Measurements from ENCODE around the gene AMOTL1. TPM values are rescaled to one million over a fixed set of nuclear protein-coding genes. Genes with fewer than 3 reads are reported as not detected.

Gene AMOTL1
- polyA plus RNA-seq, 1 donor from 2014 or later = 10.7 TPM

- Histone ChIP-seq H4K20me1 (ENCODE audit: insufficient read depth) (no peaks in the 10 kb centered on the region), H3K36me3 (ENCODE audit: insufficient read depth, low read length) (peaks cover 14% of the 10 kb centered on the region), H3K4me2 (ENCODE audit: low read length) (no peak overlapping the region), H3K27ac (ENCODE audit: low read length) (no peak overlapping the region), H3K9me3 (ENCODE audit: low read length) (no peaks in the 10 kb centered on the region), H3K79me2 (replicated peaks; ENCODE audit: insufficient read depth, low read length) (no peaks in the 10 kb centered on the region), H3F3A (ENCODE audit: insufficient read depth, low read length, poor library complexity, severe bottlenecking) (no peaks in the 10 kb centered on the region), H3K27me3 (ENCODE audit: insufficient read depth, low read depth, low read length) (no peaks in the 10 kb centered on the region), H2AFZ (ENCODE audit: low read depth, low read length) (no peak overlapping the region), H3K9me2 (ENCODE audit: insufficient read depth, low read length) (no peaks in the 10 kb centered on the region), H3K4me3 (ENCODE audit: low read length) (no peak overlapping the region), H3K9ac (ENCODE audit: low read length) (no peak overlapping the region)
- TF ChIP-seq RAD21 (conservative IDR thresholded peaks at IDR 0.05) (no peak), EP300 (conservative IDR thresholded peaks at IDR 0.05; ENCODE audit: poor library complexity, severe bottlenecking) (no peak), EZH2 (IDR thresholded peaks at IDR 0.05; ENCODE audit: borderline replicate concordance, insufficient read depth, low read length, poor library complexity, severe bottlenecking) (no peak), MXI1 (conservative IDR thresholded peaks at IDR 0.05; ENCODE audit: poor library complexity, severe bottlenecking) (no peak), CTCF (IDR thresholded peaks at IDR 0.05; ENCODE audit: poor library complexity, severe bottlenecking) (no peak), POLR2AphosphoS5 (IDR thresholded peaks at IDR 0.05) (no peak), TAF1 (IDR thresholded peaks at IDR 0.05; ENCODE audit: low read depth) (no peak), REST (IDR thresholded peaks at IDR 0.05; ENCODE audit: borderline replicate concordance) (no peak), SMC3 (conservative IDR thresholded peaks at IDR 0.05; ENCODE audit: poor library complexity) (no peak)
These were observed 62.8 kb downstream of the AMOTL1 start for GRCh38 chr11:94830722-94831510.

- no peaks in the 10 kb centered on the region for H3K27me3 ChIP-seq (ENCODE audit: insufficient read depth, low read depth, low read length)
- no peak for TF ChIP-seq CTCF (IDR thresholded peaks at IDR 0.05; ENCODE audit: poor library complexity, severe bottlenecking)
- TF ChIP-seq TAF1 (IDR thresholded peaks at IDR 0.05; ENCODE audit: low read depth) = no peak
- no peak for TF ChIP-seq POLR2AphosphoS5 (IDR thresholded peaks at IDR 0.05)
- TF ChIP-seq EZH2 (IDR thresholded peaks at IDR 0.05; ENCODE audit: borderline replicate concordance, insufficient read depth, low read length, poor library complexity, severe bottlenecking) = no peak
- TF ChIP-seq EP300 (conservative IDR thresholded peaks at IDR 0.05; ENCODE audit: poor library complexity, severe bottlenecking) = no peak
- no peak for TF ChIP-seq REST (IDR thresholded peaks at IDR 0.05; ENCODE audit: borderline replicate concordance)
- TF ChIP-seq RAD21 (conservative IDR thresholded peaks at IDR 0.05) = no peak
- TF ChIP-seq SMC3 (conservative IDR thresholded peaks at IDR 0.05; ENCODE audit: poor library complexity) = no peak
- no peak for TF ChIP-seq MXI1 (conservative IDR thresholded peaks at IDR 0.05; ENCODE audit: poor library complexity, severe bottlenecking)
- no peak overlapping the region for H3K4me3 ChIP-seq (ENCODE audit: low read length)
- no peaks in the 10 kb centered on the region for H3K9me3 ChIP-seq (ENCODE audit: low read length)
- H3K79me2 ChIP-seq (replicated peaks; ENCODE audit: insufficient read depth, low read length) = no peaks in the 10 kb centered on the region
- peaks cover 14% of the 10 kb centered on the region for H3K36me3 ChIP-seq (ENCODE audit: insufficient read depth, low read length)
- no peak overlapping the region for H3K27ac ChIP-seq (ENCODE audit: low read length)
- no peaks in the 10 kb centered on the region for H4K20me1 ChIP-seq (ENCODE audit: insufficient read depth)
- no peaks in the 10 kb centered on the region for H3K9me2 ChIP-seq (ENCODE audit: insufficient read depth, low read length)
- no peaks in the 10 kb centered on the region for H3F3A ChIP-seq (ENCODE audit: insufficient read depth, low read length, poor library complexity, severe bottlenecking)
- H2AFZ ChIP-seq (ENCODE audit: low read depth, low read length) = no peak overlapping the region
- no peak overlapping the region for H3K9ac ChIP-seq (ENCODE audit: low read length)
- no peak overlapping the region for H3K4me2 ChIP-seq (ENCODE audit: low read length)
These were observed 63.4 kb downstream of the AMOTL1 start for GRCh38 chr11:94831529-94831928.
